Keratinocyte (primary cell): ENCODE measurements around the gene ECE2.

Experiments used
- EZH2 ChIP-seq: IDR thresholded peaks from one replicate; pipeline ENCODE4 v1.6.1; 2012; ENCODE audit warnings: inconsistent platforms, mild to moderate bottlenecking, low read length, moderate library complexity
- TF ChIP-seq, protein P1 (sequence below), 3 experiments: IDR thresholded peaks in 1 of 3; conservative IDR thresholded peaks in 1 of 3; optimal IDR thresholded peaks in 1 of 3; 2 replicates in 2 of 3; 3 replicates in 1 of 3; pipeline versions ENCODE3 to v1.5.1; 2011; ENCODE audit warnings: low read length in 3 of 3, mild to moderate bottlenecking in 3 of 3, moderate library complexity in 2 of 3, control low read depth in 1 of 3, inconsistent platforms in 1 of 3; ENCODE audit not compliant: insufficient read depth in 2 of 3; ENCODE audit errors: extremely low read depth in 1 of 3

DNA sequence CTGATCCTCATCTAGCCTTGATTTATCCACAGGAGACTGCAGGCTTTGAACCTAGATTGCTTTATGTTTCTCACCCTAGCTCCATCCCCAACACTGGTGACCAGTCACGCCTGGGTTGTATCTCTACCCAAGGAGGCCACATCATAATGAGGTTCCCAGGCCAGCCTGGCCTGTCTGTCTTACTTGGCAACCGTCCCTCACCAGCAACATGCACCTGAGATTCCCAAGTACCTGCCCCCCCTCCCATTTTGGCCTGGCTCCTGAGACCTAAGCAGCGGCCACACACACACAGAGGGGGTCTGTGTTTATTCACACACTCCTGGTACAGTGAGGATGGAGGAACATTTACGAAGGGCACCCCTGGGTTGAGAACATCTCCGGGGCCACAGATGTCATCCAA, 16.9 kb upstream of the ECE2 start:
- no peak for TF ChIP-seq EZH2
- TF ChIP-seq, protein P1, sequence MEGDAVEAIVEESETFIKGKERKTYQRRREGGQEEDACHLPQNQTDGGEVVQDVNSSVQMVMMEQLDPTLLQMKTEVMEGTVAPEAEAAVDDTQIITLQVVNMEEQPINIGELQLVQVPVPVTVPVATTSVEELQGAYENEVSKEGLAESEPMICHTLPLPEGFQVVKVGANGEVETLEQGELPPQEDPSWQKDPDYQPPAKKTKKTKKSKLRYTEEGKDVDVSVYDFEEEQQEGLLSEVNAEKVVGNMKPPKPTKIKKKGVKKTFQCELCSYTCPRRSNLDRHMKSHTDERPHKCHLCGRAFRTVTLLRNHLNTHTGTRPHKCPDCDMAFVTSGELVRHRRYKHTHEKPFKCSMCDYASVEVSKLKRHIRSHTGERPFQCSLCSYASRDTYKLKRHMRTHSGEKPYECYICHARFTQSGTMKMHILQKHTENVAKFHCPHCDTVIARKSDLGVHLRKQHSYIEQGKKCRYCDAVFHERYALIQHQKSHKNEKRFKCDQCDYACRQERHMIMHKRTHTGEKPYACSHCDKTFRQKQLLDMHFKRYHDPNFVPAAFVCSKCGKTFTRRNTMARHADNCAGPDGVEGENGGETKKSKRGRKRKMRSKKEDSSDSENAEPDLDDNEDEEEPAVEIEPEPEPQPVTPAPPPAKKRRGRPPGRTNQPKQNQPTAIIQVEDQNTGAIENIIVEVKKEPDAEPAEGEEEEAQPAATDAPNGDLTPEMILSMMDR (optimal IDR thresholded peaks at IDR 0.05 in 1 of 3, IDR thresholded peaks at IDR 0.05 in 1 of 3, conservative IDR thresholded peaks at IDR 0.05 in 1 of 3; ENCODE audit: extremely low read depth in 1 of 3, insufficient read depth in 2 of 3, low read length in 3 of 3): no peak
